GM03348 (cell line): ENCODE data around the gene SLC27A4.

Source experiments
- DNase-seq: peaks from one replicate; pipeline ENCODE4 v3.0.0; 2012; ENCODE audit warnings: low spot score

Gene SLC27A4

DNA sequence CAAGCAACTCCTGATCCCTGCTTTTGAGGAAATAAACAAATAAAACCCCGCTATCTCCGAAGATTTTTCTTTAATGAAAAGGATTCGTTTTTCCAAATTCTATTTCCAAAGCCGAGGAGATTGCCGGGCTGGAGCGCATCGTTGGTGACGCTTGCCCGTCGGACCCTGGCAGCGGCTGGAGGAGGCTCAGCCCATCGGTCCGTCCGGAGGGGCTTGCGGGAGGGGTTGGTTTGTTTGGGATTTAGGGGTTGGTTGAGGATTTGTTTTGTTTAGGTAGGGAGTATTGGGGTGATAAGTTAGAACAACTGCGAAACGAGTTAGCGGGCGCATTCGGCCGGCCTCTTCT, 51.6 kb downstream of the SLC27A4 start:
- no peak for DNase-seq

DNA sequence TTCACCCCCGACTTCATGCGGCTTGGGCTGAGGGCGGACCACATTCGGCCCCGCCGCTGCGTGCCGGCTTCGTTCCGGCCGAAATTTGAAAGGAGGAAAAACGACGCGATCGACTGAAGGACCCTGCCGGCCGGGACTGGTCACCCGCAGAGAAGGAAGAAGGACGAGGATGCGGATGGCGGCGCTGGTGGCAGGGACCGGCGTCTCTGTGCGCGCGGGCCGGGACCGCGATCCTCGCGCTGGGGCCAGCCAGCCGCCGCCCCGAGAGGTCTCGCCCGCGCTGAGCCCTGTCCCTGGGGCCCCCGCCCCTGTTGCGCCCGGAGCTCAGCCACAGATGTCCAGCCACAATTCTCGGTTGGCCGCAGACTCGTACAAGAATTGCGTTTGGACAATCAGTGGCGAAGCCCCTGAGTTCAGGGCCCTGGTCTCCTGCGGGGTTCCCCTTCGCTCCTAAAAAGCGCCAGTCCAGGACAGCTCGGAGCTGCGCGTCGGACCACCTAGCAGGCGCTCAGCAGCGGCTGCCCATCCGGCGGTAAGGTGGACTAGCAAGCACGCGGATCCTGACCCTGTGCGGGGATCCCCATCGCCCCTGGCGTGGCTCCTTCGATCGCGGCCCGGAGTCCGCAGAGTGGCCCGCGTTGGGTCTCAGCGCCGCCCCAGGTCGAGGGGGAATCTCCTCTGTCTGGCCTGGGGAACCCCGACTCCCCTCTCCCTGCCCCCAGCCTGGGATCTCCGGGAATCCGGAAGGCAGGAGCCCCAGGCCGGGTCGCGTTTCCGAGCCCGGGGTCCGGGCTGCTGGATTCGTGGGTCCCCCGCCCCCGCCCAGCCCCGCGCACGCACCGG, 52.2 kb downstream of the SLC27A4 start:
- no peak for DNase-seq

DNA sequence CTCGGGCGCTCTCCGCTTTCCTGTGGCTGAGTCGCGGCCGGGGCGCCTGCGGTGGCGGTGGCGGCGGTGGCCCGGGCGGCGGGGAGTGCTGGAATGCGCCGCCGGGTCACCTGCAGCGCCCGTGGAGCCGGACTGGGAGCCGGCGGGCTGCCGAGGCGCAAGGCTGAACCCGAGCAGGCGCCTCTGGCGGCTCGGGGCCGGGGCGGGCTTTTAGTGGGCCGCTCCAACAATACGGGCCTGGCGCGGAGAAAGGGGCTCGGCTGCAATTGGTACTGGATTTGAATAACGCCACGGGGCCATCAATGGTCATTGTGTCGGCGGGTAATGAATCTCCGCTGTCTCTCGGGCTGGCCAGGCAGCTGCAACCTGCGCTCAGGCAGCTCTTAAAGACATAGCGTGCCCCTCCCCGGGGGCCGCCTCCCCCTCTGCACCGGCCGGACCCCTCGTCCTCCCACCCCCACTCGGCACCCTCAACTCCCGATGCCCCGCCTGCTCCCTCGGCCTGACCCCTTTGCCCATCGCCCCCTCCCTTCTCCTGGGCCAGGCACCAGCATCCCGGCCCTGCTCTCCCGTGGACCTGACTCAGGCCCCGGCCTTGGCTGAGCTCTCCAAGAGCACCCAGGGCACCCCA, 52.9 kb downstream of the SLC27A4 start:
- DNase-seq = no peak

DNA sequence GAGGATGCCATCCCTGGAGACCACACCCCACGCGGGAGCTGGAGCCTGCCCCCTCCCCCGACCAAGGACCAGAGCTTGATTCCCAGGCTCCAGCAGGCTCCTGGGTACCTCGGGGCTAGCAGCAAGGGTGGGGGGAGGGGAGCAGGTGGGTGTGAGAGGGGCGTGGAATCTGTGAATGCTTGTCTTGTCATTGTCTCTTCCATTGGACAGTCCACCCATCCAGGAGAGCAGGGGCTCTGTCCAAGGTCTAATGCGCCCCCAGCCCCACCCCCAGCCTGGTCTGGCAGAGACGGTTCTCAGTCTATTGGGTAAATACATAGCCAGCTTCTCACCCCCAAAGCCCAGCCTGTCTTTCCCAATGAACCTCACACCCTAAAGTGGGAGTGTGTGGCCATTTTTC, 53.6 kb downstream of the SLC27A4 start:
- DNase-seq = no peak

DNA sequence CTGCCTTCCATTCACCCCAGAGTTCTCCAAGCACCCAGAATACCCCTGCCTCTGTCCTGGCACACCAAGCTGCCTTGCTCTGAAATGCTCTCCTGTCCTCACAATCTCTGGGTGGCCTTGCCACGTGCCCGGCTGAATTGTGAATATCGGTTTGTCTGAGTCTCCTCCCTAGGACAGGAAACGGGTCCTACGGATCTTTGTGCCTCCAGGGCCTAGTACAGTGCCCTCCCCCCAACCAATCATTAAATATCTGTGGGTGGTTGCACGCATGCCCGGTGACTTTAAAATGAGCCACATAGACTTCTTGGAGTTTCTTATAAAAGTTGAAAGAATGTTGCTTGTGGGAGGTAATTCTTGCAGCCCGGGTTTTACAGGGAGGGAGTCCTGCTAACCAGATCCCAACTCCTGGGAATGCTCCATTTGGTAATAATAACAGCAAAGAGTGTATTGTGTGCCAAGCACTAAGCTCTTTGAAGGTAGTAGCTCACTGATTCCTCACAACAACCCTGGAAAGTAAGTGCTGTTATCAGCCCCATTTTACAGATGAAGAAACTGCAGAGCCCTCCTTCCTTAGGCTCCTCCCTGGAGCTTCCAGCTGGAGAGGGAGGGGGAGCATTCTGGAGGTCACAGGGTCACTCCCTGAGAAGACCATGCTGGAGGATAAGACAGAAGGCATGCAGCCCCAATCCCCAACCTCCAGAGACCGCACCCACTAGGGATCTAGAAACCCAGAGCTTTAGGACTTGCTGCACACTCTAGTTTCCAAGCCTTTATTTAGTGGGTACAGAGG, 54.2 kb downstream of the SLC27A4 start:
- DNase-seq = no peak

DNA sequence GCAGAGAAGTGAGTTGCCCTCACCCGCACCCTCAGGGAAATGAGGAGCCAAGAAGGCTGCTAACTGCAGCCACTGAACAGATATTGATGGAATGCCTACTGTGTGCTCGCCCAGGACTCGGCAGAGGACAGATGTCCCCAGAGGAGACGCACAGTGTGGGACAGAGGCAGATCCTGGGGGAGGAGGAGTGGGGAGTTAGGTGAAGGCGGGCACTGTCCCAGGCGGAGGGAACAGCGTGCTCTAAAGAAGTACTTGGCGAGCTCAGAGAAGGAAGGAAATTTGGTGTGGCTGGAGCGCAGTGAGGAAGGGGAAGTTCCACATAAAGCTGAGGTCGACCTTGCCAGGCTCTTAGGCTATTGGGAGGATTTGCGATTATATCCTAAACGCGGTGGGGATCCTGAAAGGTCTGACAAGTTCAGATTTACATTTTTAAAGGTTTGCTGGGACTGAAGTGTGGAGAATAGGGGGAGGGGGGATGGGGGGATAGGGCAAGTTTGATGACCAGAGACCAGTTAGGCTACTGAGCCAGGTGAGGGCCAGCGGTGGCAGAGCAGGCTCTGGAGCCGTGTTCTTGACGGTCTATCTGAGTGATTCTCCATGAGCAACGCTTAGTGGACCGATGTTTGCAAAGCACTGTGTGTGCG, 56.8 kb downstream of the SLC27A4 start:
- DNase-seq = no peak

DNA sequence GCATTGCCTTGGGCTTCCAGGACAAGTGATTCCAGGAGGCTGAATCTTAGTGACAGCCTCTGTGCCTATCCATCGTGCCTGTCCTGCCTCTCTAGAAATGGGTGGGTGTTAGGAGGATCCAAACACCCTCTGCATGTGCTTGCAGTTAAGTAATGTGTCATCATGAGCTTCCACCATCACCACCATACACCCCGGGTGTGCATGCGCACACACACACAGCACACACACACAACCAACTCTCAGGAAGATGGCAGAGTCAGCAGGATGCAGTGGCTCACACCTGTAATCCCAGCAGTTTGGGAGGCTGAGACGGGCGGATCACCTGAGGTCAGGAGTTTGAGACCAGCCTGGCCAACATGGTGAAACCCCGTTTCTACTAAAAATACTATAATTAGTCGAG, 57.5 kb downstream of the SLC27A4 start:
- no peak for DNase-seq

DNA sequence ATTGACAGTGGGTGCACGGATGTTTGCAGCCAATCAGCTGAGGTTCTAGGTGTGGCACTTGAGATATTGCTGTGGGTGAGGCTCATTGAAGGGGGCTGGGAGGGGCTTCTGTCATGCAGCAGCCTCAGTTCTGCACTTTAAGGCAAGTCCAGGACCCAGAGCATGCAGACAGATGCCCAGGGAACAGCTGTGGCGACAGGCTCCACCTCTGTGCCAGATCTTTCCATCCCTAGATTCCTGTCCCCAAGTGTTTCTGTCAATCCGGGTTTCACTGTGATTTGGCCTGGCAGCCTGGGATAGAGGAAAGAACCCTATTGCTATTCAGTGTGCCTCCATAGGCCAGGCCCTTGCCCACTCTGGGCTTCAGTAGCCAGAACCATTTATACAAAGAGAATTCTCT, 59.5 kb downstream of the SLC27A4 start:
- no peak for DNase-seq

DNA sequence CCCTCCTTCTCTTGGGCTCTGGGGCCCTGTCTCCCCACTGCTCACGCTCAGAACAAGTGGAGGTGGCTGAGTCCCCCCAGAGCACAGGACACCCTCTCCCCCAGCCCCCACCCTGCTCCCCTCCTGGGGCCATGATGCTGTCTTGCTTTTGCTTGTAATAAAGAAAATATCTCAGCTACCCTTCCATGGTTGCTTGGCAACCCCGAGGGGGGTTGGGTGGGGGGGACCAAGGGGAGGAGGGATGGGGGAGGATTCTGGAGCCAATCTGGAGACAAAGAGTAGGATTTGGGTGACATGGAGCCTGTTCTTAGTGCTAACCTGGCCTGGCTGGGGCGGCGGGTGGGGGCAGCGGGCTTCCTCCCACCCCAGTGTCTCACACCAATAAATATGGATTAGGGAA, 64.2 kb downstream of the SLC27A4 start:
- no peak for DNase-seq

DNA sequence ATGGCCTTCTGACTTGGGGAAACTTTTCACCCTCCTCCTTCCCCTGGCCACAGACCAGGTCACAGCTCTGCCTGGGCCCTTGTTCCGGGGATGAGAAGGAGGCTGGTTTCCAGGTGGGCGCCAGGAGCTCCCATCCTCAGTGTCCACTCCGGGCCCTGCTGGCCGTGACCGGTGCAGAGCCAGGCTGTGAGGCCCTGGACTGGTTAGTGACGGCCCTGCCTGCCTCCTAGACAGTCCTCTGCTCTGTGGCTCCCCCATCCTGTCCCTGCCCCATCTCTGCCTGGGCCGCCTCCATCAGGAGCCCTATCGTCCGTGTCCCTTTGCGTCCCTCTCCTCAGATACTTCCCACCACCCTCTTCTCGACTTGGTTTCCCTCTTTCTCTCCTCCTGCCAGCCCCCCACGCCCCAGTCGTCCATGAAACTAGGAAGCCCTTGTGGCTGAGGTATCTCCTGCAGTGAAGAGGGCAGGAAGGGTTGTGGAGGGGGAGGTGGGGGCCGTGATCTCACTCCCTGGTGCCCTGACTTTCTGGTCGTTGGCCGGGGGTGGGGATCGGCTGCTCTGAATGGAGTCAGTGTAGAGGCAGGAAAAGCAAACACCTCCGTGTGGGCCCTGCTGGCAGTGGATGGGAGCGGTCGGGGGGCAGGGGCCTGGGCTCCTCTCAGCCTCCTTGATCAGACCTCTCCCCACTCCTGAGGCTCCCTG, 64.9 kb downstream of the SLC27A4 start:
- no peak for DNase-seq

DNA sequence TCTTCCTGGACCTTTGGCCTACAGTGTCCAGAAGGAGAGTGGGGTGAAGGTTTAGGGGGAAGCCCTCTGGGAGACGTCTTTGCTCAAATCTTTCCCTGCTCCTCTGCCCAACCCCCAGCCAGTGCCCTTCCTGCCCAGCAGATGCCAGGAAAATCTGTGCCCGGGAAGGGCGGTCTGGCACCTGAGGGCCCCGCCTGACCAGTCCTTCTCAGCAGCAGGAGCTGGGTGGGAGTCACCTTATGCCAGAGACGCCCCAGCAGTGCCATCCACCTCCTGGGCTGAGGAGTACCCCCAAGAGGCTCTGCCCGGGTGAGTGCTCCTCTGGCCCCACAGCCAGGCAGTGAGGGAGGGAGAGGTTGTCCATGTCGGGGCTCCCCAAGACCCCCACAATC, 65.4 kb downstream of the SLC27A4 start:
- no peak for DNase-seq

DNA sequence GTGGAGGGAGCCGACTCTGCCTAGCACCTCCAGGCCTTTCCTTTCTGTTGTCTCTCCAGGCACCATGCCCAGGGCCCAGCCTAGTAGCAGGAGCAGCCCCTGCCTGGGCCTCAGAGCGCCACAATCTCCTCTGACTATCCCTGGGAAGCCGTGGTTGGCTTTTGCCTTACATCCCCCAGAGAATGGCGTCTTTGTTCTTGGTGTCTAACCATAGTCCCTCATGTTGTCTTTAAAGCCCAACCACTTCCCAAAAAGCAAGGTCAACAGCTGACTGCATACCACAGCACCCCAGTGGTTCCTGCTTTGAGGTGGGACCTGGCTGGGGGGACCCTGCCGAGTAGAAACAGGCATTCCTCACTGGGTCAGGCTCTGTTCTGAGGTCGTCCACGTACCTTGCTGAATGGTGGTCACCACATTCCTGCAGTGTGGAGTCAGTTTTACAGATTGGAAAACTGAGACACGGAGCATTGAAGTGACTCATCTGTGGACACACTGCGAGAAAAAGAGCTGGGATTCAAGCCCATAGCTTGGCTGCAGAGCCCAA, 66.6 kb downstream of the SLC27A4 start:
- peak; percentile 42 for DNase-seq

DNA sequence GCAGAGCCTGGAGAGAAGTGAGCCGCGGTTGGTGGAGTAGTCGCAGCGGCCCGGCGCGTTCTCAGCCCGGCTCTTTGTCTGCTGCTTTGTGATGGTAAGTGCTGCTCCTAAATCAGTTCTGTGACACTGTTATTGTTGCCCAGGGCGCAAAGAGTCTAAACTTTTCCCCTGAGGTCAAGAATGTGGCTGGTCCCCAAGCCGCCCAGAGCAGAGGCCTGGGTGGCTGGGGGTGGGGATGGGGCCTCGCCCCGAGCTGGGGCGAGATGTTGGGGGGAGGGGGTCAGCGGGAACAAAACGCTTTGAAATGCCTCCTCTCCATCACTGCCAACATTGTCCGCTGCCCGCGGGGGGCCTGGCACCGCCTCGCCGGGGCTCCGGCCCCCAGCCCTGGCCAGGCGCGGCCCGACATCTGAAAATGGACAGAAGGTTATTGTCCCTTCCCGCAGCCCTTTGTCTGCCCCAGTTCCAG, 68.7 kb downstream of the SLC27A4 start:
- DNase-seq = no peak

DNA sequence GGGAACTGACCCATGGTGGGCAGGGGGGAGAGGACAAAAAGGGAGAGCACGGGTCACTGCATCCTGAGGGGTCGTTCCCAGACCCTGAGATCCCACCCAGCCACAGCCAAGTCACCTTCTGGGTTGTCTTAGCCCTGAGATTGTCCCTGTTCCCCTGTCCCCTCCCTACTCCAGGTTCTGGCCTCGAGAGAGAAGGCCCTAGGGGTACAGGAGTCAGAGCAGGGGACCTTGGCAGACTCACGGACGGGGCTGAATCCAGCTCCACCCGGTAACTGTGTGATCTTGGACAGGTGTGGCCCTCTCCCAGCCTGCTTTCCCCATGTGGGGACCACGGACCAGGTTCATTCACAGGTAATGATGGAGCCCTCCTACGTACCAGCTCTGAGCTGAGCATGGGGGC, 69.1 kb downstream of the SLC27A4 start:
- no peak for DNase-seq

DNA sequence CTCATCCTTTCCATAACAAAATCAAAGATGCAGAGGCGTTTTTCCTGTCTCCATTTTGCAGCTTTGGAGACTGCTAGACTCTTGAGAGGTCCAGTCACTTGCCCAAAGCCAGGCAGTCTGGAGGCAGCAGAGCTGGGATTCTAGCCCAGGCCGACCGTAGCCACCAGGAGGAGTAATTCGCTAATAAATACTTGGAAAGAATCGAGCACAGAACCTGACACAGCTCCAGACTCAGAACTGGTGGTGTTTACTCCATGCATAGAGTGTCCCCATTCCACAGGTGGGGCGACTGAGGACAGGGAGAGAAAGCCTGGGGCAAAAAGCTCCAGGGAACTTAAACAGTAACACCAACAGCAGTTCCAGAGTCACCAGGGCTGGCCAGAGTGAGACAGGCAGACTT, 69.7 kb downstream of the SLC27A4 start:
- DNase-seq = peak; percentile 58
